GM21619 (cell line): ENCODE measurements around the gene SUSD5.
"Not testable (repeated sequence)": the region's sequence is repeated elsewhere in the genome, so short reads cannot be mapped to it uniquely, and the experiment has no call there.

Experiments used
- ATAC-seq: cut with Tn5 transposase; IDR thresholded peaks from one replicate; pipeline ENCODE4 v1.9.1; 2021; ENCODE audit not compliant: unreplicated experiment

SUSD5 gene

GRCh38 chr3:33196538-33196937 lies 22.1 kb downstream of the SUSD5 start:
- ATAC-seq = no peak

- ATAC-seq = no peak
Measured at GRCh38 chr3:33194303-33194702, 24.3 kb downstream of the SUSD5 start.

- ATAC-seq = no peak
Measured at GRCh38 chr3:33187368-33187634, 31.3 kb downstream of the SUSD5 start.

GRCh38 chr3:33186524-33187367 lies 31.9 kb downstream of the SUSD5 start:
- no peak for ATAC-seq

GRCh38 chr3:33184863-33185262 lies 33.7 kb downstream of the SUSD5 start:
- no peak for ATAC-seq

DNA sequence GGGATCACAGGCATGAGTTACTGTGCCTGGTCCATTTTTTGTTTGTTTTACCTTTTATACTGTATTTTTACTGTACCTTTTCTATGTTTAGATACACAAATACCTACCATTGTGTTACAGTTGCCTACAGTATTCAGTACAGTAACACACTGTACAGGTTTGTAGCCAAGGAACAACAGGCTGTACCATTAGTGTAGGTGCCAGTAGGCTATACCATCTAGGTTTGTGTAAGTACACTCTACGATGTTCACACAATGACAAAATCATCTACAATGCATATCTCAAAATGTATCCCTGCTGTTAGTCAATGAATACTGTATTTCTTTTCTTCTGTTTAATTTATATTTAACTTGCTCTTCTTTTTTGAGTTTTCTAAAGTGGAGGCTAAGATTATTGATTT lies 37.0 kb downstream of the SUSD5 start:
- not testable (repeated sequence) for ATAC-seq

DNA sequence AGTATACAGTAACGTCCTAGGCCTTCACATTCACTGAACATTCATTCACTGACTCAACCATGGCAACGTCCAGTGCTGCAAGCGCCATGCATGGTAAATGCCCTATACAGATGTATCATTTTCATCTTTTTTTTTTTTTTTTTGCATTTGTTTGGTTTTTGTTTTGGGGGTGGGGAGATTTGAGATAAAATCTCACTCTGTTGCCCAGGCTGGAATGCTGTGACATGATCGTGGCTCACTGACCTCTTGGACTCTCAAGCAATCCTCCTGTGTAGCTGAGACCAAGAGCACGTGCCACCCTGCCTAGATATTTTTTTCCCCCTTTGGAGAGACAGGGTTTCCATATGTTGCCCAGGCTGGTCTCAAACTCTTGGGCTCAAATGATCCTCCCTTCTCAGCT lies 37.4 kb downstream of the SUSD5 start:
- ATAC-seq = no peak

DNA sequence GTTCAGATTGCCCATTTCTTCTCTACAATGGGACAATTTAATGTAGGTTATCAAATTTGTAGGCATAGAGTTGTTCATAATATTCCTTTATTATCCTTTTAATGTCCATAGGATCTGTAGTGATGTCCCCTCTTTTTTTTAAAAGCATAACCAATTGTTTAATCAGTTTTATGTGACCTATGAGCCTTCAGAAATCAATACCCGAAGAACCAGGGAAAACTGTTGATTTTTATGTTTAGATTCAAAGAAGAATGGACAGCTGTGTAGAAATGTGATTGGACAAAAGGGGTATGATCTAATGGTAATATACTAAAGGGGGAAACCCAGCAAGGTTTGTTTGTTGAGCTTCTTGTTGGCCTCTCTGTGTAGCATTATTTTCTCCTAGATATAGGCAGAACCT lies 39.5 kb downstream of the SUSD5 start:
- ATAC-seq = no peak

DNA sequence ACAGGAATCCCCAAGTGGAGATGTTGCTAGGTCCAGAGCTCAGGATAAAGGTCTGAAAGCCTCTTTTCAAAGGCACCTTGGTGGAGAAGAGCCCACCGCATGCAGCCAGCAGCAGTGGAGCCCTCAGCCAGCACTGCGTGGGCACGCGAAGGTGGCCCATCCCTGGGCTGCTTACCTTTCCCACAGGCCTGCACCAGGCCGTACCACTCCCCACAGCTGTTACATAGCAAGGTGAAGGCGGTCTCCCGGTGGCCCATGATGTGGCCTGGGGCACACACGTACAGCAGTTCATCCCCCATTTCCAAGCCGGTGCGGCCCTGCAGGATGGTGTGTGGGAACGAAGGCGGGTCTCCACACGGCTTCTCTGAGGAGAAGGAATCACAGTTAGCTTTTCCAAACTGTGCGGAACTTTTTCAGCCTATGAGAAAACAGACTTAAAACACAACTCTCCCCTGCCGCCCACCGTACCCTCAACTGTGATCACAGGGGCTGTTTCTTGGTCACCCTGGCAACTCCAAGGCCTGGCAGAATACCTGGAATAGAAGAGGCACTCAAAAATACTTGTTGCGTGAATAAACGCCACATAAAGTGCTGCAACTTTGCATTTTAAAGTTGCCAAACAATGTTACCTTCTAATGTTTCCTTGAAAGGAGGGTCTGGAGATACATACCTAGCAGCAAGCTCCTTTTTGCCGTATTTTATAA lies 43.7 kb downstream of the SUSD5 start:
- no peak for ATAC-seq

GRCh38 chr3:33174095-33174494 lies 44.5 kb downstream of the SUSD5 start:
- ATAC-seq = no peak

GRCh38 chr3:33173672-33174071 lies 44.9 kb downstream of the SUSD5 start:
- no peak for ATAC-seq

DNA sequence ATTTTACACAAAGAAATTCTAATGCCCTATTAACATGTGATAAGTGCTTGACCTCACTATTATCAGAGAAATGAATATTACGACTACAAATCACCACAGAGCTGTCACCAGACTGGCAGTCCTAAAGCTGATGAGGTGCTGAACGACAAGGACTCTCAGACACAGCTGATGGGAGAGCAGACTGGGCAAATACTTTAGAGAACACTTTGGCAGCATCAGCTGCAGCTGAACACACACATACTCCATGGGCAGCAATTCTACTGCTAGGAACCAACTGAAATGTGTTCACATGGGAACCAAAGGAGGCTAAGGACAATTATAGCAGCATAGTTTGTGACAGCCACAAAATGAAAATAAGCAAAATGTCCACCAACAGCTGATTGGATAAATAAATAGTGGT lies 45.5 kb downstream of the SUSD5 start:
- ATAC-seq = no peak

- ATAC-seq = no peak
Measured at GRCh38 chr3:33171580-33171979, 47.0 kb downstream of the SUSD5 start.

GRCh38 chr3:33170531-33170930 lies 48.1 kb downstream of the SUSD5 start:
- no peak for ATAC-seq

- ATAC-seq = no peak
Measured at GRCh38 chr3:33167716-33168336, 50.8 kb downstream of the SUSD5 start.

GRCh38 chr3:33167284-33167683 lies 51.3 kb downstream of the SUSD5 start:
- ATAC-seq = no peak

DNA sequence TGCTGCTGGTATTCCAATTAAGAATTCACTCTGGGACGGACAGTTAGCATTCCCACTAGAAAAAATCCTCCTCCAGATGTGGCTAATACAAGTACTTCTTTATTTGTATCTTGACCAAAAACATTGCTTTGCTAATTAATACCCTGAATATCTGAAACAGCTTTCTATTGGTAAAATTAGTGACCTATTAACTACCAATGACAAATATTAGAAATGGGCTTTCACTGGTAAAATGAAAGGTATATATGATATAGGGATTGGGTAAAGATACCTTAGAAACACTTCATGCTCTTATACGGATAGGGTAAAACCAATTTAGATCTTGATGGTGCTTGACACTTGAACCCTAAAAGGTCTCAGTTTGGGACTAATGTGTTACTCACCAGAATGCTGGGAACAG lies 52.5 kb downstream of the SUSD5 start:
- no peak for ATAC-seq

GRCh38 chr3:33165372-33165771 lies 53.2 kb downstream of the SUSD5 start:
- no peak for ATAC-seq

- not testable (repeated sequence) for ATAC-seq
Measured at GRCh38 chr3:33162621-33163020, 56.0 kb downstream of the SUSD5 start.

DNA sequence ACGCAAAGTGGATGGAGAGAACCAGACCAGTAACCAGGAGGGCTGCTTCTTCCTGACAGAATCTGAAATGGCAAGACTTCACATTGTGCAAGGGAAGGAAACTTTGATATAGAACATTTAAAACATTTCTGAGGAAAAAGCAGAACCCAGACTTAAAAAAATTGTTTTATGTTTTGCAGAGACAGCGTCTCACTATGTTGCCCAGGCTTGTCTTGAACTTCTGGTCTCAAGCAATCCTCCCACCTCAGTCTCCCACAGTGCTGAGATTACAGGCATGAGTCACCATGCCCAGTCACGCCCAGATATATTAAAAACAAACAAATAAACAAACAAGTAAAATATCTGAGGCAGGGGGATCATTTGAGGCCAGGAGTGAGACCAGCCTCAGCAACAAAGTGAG lies 58.6 kb downstream of the SUSD5 start:
- no peak for ATAC-seq

GRCh38 chr3:33159234-33159633 lies 59.4 kb downstream of the SUSD5 start:
- no peak for ATAC-seq

DNA sequence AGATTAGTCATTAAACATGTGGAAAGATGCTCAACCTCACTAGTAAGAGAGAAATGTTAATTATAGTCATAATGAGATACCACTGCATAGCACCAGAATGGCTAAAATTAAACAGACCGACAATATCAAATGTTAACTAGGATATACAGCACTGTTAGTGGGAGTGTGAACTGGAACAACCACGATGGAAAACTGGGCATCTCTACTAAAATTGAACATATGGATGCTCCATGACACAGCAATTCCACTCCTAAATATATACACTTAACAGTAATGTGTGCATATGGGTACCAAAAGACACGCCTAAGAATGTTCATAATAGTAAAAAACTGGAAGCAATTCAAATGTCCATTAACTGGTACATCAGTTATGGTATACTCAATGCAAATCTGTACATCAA lies 63.3 kb downstream of the SUSD5 start:
- no peak for ATAC-seq
